ENCODE data around the gene CCDC149.

DNA sequence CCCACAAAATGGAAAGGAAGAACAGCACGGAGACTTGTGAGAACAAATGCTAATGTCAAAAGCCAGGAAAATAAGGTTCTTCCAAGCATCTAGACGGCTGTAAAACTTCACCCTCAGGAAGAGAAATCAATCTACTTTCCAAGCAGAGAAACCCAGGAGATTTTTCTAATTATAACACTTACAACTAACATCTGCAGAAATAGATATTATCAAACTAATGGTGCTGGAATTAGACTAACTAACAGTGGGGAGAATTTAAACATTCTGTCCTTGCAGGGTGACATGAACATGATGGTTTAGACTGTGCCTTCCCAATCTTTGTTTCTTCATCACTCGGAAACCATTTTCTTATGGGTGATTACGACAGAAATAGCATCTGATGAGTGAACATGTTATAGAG, 77.1 kb downstream of the CCDC149 start:
- TF ChIP-seq POLR2A (IDR thresholded peaks at IDR 0.05; ENCODE audit: low read depth, low read length) (no peak), POLR2AphosphoS5 (IDR thresholded peaks at IDR 0.05; ENCODE audit: low read depth, low read length) (no peak), PAX5 (IDR thresholded peaks at IDR 0.05; ENCODE audit: insufficient read depth, low read length, severe bottlenecking) (no peak), TAF1 (IDR thresholded peaks at IDR 0.05; ENCODE audit: low read depth, low read length) (no peak), POU2F2 (IDR thresholded peaks at IDR 0.05; ENCODE audit: low read depth, low read length) (no peak), SPI1 (IDR thresholded peaks at IDR 0.05; ENCODE audit: low read depth, low read length) (no peak)

Data from GM12891 (cell line).